MCF 10A (cell line): ENCODE measurements around the gene C8A. TPM values are rescaled to one million over a fixed set of nuclear protein-coding genes. Genes with fewer than 3 reads are reported as not detected.

ENCODE experiments used
- BruUV-seq: library from RNA; stranded (reverse); fragments of 400-500 nt; replicated peaks from 2 replicates; lab custom pipeline; 2021; lab: Mats Ljungman, UMichigan
- CTCF ChIA-PET: fragments of 300-600 bp; sonication (Branson Sonifier 250); formaldehyde crosslinking; extraction: SDS; loops from one replicate; lab custom pipeline; 2021; ENCODE audit warnings: antibody characterized with exemption, inconsistent platforms; lab: Yijun Ruan, JAX
- POLR2A ChIA-PET: fragments of 300-600, 350-650 bp; sonication (Branson Sonifier 250); formaldehyde crosslinking; extraction: SDS; loops from one replicate; lab custom pipeline; 2020; ENCODE audit warnings: antibody characterized with exemption, inconsistent platforms; lab: Yijun Ruan, JAX
- DNase-seq: peaks from one replicate; pipeline ENCODE4 v3.0.0-alpha.2; 2018; ENCODE audit not compliant: unreplicated experiment
- H3K27ac Mint-ChIP-seq: one replicate; pipeline ENCODE4 v1.8.0; 2022; ENCODE audit warnings: mild to moderate bottlenecking, low read depth, mixed read lengths; ENCODE audit not compliant: unreplicated experiment
- H3K27me3 Mint-ChIP-seq: one replicate; pipeline ENCODE4 v1.8.0; 2022; ENCODE audit warnings: mixed read lengths; ENCODE audit not compliant: insufficient read depth, unreplicated experiment
- H3K36me3 Mint-ChIP-seq: one replicate; pipeline ENCODE4 v1.8.0; 2022; ENCODE audit warnings: mild to moderate bottlenecking, moderate library complexity, mixed read lengths; ENCODE audit not compliant: insufficient read depth, unreplicated experiment
- H3K4me1 Mint-ChIP-seq: one replicate; pipeline ENCODE4 v1.8.0; 2022; ENCODE audit warnings: mixed read lengths; ENCODE audit not compliant: insufficient read depth, unreplicated experiment
- H3K4me3 Mint-ChIP-seq: one replicate; pipeline ENCODE4 v1.8.0; 2022; ENCODE audit warnings: mild to moderate bottlenecking, moderate library complexity, mixed read lengths; ENCODE audit not compliant: unreplicated experiment
- H3K9me3 Mint-ChIP-seq: one replicate; pipeline ENCODE4 v1.8.0; 2022; ENCODE audit warnings: mixed read lengths; ENCODE audit not compliant: unreplicated experiment
- CTCF ChIP-seq: fragments of 200-600 bp; IDR thresholded peaks from one replicate; pipeline ENCODE4 v1.8.0; 2022; ENCODE audit warnings: antibody characterized with exemption, mild to moderate bottlenecking; ENCODE audit not compliant: unreplicated experiment
- intact Hi-C: fragments of 100-400 bp; cut with micrococcal nuclease; formaldehyde crosslinking; loops from 2 replicates; pipeline ENCODE4 v1.14.1; 2022
- total RNA-seq: library from RNA; stranded (reverse); gene quantifications from 2 replicates; pipeline ENCODE4 v1.2.3, GENCODE V29; 2022

Gene C8A
- total RNA-seq, 1 experiment from 2014 or later = not detected

GRCh38 chr1:56938646-56939045, 84.0 kb downstream of the C8A start:
- Mint-ChIP-seq H3K36me3 (no peaks in the 10 kb centered on the region), H3K9me3 (peaks cover 7% of the 10 kb centered on the region), H3K27ac (no peak overlapping the region), H3K27me3 (peaks cover 11% of the 10 kb centered on the region), H3K4me1 (no peaks in the 10 kb centered on the region), H3K4me3 (no peak overlapping the region)
- TF ChIP-seq CTCF = no peak
- POLR2A ChIA-PET = no interaction called here
- BruUV-seq = no TSS peak
- CTCF ChIA-PET = no interaction called here
- no peak for DNase-seq
- intact Hi-C loops = no loop called here

GRCh38 chr1:56939209-56939608, 84.6 kb downstream of the C8A start:
- POLR2A ChIA-PET = no interaction called here
- CTCF ChIA-PET = no interaction called here
- H3K27ac Mint-ChIP-seq = no peak overlapping the region

GRCh38 chr1:56940039-56940438, 85.4 kb downstream of the C8A start:
- no peak for TF ChIP-seq CTCF
- no peaks in the 10 kb centered on the region for H3K36me3 Mint-ChIP-seq
- POLR2A ChIA-PET = no interaction called here

More at GRCh38 chr1:56939209-56939608, 84.6 kb downstream of the C8A start:
- Mint-ChIP-seq H3K36me3 (no peaks in the 10 kb centered on the region), H3K4me3 (no peak overlapping the region), H3K9me3 (peaks cover 7% of the 10 kb centered on the region), H3K27me3 (peaks cover 11% of the 10 kb centered on the region), H3K4me1 (no peaks in the 10 kb centered on the region)
- DNase-seq = no peak
- intact Hi-C loops = no loop called here
- BruUV-seq = no TSS peak
- no peak for TF ChIP-seq CTCF

GRCh38 chr1:56948403-56949023, 93.9 kb downstream of the C8A start:
- no TSS peak for BruUV-seq
- peaks cover 7% of the 10 kb centered on the region for H3K9me3 Mint-ChIP-seq
- H3K4me1 Mint-ChIP-seq = no peaks in the 10 kb centered on the region
- no peak overlapping the region for H3K27ac Mint-ChIP-seq
- no peaks in the 10 kb centered on the region for H3K27me3 Mint-ChIP-seq
- intact Hi-C loops = no loop called here
- H3K36me3 Mint-ChIP-seq = no peaks in the 10 kb centered on the region
- TF ChIP-seq CTCF = no peak
- ChIA-PET CTCF (interaction anchor here (0.6 kb wide), 1 partner anchor 1900 kb away, joined by 3 read pairs; no protein-coding TSS in a partner anchor), POLR2A (interaction anchor here (0.6 to 0.7 kb wide), 2 partner anchors 407 to 459 kb away, joined by 3 read pairs; no protein-coding TSS in a partner anchor)
- no peak for DNase-seq
- no peak overlapping the region for H3K4me3 Mint-ChIP-seq

More at GRCh38 chr1:56940039-56940438, 85.4 kb downstream of the C8A start:
- Mint-ChIP-seq H3K9me3 (peaks cover 6% of the 10 kb centered on the region), H3K4me3 (no peak overlapping the region), H3K27ac (no peak overlapping the region), H3K4me1 (no peaks in the 10 kb centered on the region), H3K27me3 (peaks cover 8% of the 10 kb centered on the region)
- CTCF ChIA-PET = no interaction called here
- BruUV-seq = no TSS peak
- intact Hi-C loops = no loop called here
- DNase-seq = no peak
